HG03280 (cell line): ENCODE results near the gene AXDND1.
A peak's percentile ranks its signal among the peaks of the same experiment; 100 is the strongest.
"Not testable (repeated sequence)": the region's sequence is repeated elsewhere in the genome, so short reads cannot be mapped to it uniquely, and the experiment has no call there.

Experiments
- ATAC-seq: cut with Tn5 transposase; IDR thresholded peaks from one replicate; pipeline ENCODE4 v1.9.1; 2021; ENCODE audit warnings: mild to moderate bottlenecking, moderate library complexity; ENCODE audit not compliant: unreplicated experiment

Gene AXDND1

DNA sequence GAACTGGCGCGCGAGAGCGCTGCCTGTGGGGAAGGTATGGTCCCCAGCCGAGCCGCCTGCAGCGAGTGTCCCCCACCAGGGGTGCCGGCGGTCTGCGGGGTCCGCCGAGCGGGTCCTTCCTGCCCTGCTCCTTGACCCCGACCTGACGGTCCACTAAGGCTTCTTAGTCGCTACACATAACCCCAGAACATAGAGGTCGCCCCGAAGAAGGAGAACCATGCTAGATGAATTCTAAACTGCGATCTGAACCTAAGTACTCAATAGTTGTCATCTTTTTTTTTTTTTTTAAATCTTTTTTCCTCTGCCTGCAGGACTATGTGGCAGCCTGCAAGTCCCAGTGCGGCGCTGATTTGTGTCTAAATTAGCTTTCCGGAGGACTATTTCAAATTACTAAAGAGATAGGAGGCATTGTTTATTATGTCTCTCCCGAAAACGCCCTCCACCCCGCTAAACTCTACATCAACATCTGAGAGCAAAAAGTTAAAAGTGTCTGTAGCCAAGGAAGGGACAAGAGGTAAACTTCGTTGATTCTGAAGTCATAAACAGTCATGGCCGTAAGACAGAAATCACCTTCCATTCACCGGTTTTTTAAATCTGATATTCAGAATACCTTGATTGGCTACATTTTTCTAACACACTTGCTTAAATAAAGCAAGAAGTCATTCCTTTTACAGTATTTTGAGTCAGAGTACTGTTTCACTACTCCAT, 476 bp downstream of the AXDND1 start:
- ATAC-seq: peak; percentile 10

- no peak for ATAC-seq
Observed at GRCh38 chr1:179369751-179370341, 4.1 kb downstream of the AXDND1 start.

DNA sequence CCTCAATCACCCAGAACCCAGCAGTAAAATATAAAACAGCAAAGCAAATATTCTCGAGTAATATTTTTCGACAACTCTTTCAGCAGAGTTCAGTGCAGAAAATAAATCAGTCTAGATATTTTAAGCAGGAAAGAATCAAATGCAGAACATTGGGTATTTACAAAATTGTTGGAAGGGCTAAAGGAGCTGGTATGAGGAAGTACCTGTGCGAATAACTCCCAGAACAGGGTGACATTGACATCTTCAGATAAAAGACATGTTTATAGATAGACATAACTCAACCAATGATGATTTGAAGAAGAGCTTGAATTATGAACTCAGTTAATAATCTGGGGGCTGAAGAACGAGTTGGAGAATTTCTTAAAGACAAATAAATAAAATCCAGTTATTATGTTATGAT, 6.4 kb downstream of the AXDND1 start:
- no peak for ATAC-seq

GRCh38 chr1:179376223-179376622, 10.5 kb downstream of the AXDND1 start:
- ATAC-seq: no peak

DNA sequence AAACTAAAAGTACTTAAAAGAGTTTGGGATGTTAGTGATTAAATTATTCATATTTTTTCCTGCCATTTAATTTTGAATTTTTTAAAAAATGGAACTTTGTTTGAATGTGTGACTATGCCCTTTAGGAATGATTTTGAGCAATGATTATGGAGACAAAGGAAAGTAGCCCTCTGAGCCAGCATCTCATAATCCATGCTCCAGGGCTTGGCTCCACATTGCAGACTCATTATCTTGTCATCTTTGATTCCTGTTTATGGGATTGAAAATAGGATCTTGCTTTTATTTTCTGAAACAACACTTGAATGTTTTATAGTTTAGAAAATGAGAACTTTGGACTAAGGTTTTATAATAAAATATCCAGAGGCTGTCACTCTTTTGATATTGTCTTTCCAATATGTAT, 14.5 kb downstream of the AXDND1 start:
- no peak for ATAC-seq

GRCh38 chr1:179384027-179384426, 18.3 kb downstream of the AXDND1 start:
- no peak for ATAC-seq

DNA sequence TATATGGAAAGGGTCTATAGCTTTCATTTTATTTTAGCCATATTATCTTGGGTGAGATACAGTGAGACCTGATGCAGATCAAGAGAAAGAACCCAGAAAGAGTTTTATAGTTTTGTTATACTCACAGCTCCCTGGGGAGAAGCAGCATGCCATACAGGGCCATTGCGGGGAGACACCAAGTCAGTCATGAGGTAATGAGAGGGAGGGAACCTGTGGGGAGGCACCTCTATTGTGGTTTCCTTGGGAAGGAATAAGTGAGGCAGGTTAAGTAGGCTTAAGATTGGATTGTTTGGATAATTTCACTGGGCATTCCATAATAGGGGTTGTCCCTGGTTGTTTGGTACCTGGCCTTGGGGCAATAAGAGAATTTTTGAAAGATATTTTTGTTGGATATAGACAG, 19.7 kb downstream of the AXDND1 start:
- no peak for ATAC-seq

- no peak for ATAC-seq
Observed at GRCh38 chr1:179393721-179394120, 27.9 kb downstream of the AXDND1 start.

GRCh38 chr1:179399399-179399798, 33.6 kb downstream of the AXDND1 start:
- ATAC-seq: not testable (repeated sequence)

DNA sequence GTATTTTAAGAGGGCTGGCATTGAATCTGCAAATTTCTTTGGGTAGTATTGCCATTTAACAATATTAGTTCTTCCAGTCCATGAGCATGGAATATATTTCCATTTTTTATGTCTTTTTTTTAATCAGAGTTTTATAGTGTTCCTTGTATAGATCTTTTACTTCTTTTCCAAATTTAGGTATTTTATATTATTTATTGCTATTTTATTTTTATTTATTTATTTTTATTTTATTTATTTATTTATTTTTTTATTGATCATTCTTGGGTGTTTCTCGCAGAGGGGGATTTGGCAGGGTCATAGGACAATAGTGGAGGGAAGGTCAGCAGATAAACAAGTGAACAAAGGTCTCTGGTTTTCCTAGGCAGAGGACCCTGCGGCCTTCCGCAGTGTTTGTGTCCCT, 52.0 kb downstream of the AXDND1 start:
- ATAC-seq: not testable (repeated sequence)

DNA sequence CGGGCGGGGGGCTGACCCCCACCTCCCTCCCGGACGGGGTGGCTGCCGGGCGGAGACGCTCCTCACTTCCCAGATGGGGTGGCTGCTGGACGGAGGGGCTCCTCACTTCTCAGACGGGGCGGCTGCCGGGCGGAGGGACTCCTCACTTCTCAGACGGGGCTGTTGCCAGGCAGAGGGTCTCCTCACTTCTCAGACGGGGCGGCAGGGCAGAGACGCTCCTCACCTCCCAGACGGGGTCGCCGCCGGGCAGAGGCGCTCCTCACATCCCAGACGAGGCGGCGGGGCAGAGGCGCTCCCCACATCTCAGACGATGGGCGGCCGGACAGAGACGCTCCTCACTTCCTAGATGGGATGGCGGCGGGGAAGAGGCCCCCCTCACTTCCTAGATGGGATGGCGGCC, 52.9 kb downstream of the AXDND1 start:
- ATAC-seq: not testable (repeated sequence)

DNA sequence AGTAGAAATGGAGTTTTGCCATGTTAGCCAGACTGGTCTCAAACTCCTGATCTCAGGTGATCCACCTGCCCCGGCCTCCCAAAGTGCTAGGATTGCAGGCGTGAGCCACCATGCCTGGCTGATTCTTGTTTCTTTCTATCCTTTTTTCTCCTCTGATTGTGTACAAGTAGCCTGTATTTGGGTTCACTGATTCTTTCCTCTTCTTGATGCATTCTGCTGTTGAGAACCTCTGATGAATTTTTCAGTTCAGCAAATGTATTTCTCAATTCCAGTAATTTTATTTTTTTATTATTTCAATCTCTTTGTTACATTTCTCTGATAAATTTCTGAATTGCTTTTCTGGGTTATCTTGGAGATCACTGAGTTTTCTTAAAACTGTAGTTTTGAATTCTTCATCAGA, 58.8 kb downstream of the AXDND1 start:
- no peak for ATAC-seq

DNA sequence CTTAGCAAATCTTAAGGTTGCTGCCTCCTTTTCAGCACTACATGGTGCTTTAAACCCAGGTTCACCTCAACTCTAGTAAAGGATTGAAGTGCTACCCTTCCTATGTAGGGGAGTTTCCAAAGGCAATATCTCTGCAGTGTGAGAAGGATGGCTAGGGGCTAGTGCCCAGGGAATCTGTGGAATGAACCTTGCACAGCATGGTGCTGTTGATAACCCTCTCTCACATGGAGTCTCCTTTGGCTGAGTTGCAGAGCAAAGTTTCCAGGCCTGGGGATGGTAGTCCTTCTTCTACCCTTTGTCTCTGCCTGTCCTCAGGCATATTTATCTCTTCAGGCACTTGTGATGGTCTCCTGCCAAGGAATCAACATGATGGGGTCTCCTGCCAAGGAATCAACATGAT, 59.4 kb downstream of the AXDND1 start:
- ATAC-seq: no peak

GRCh38 chr1:179437171-179437570, 71.4 kb downstream of the AXDND1 start:
- no peak for ATAC-seq

DNA sequence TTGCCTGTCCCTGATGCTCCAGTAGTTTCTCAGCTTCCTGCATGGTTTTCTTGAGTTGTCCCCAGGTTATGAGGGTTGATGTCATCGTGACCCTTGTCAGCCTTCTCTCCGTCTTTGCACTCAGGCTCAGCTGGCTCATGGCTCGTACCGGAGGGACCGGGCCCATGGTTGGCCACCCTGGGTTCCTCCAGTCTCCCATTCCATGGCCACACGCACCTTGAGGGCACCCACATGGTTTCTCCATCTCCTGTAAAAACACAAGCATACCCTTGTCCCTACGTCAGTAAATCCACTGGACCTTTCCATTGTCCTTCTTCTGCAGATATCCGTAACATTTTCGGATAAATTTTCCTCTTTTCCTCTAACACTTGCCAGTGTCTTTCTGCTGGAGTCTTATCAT, 73.9 kb downstream of the AXDND1 start:
- ATAC-seq: not testable (repeated sequence)

DNA sequence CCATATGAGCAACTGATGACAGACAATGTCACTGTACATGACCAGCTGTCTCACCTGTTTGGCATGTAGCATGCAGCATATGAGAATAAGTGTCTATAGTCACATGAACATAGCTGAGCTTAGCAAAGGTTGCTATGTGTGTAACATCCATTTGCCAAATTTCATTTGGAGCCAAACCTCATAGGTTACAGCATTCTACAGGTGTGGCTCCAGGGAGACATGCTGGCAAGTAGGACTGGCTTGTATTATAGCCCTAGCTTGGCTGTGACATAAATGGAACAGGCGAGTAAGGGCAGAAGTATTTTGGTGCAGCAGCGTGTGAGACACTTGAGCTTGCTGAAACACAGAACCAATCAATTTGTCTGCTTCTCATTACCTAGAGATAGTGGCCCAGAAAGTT, 74.5 kb downstream of the AXDND1 start:
- not testable (repeated sequence) for ATAC-seq

- ATAC-seq: no peak
Observed at GRCh38 chr1:179440971-179441370, 75.2 kb downstream of the AXDND1 start.

- ATAC-seq: no peak
Observed at GRCh38 chr1:179441501-179441900, 75.7 kb downstream of the AXDND1 start.

DNA sequence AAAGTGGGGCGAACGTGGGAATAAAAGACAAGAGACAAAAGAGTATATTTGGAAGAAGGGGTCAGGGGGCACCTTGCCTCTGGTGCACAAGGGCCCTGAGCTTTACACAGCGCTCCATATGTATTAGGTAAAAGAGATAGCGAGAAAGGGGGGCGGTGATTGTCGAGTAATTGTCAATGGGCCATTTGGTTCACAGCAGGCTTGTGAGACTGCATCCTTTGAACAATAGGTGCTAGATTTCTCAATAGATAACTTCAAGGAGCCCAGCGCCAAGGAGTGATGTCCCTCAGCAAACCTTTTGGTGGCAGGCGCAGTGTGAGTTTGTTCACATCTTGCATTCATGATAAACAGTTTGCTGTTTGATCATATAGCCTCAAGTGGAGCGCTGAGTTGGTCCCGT, 77.1 kb downstream of the AXDND1 start:
- ATAC-seq: not testable (repeated sequence)

DNA sequence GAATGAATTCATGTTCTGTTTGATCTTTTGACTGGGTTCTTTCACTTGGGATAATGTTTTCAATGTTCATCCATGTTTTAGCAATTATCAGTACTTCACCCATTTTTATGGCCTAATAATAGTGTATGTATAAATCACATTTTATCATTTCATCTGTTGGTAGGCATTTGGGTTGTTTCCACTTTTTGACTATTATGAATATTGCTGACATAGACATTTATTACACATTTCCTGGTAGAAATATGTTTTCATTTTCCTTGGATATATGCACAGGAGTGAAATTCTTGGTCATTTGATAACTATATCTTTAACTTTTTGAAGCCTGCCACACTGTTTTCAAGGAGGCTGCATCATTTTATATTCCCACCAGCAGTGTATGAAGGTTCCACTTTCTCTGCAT, 79.8 kb downstream of the AXDND1 start:
- no peak for ATAC-seq

- no peak for ATAC-seq
Observed at GRCh38 chr1:179447489-179447888, 81.7 kb downstream of the AXDND1 start.

- no peak for ATAC-seq
Observed at GRCh38 chr1:179448437-179449149, 82.8 kb downstream of the AXDND1 start.
